ENCODE results near the gene LPCAT1. TPM values are rescaled to one million over a fixed set of nuclear protein-coding genes. Genes with fewer than 3 reads are reported as not detected.

LPCAT1 gene, protein sequence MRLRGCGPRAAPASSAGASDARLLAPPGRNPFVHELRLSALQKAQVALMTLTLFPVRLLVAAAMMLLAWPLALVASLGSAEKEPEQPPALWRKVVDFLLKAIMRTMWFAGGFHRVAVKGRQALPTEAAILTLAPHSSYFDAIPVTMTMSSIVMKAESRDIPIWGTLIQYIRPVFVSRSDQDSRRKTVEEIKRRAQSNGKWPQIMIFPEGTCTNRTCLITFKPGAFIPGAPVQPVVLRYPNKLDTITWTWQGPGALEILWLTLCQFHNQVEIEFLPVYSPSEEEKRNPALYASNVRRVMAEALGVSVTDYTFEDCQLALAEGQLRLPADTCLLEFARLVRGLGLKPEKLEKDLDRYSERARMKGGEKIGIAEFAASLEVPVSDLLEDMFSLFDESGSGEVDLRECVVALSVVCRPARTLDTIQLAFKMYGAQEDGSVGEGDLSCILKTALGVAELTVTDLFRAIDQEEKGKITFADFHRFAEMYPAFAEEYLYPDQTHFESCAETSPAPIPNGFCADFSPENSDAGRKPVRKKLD
- 2.6 and 6.9 TPM in 2 replicates for polyA plus RNA-seq

DNA sequence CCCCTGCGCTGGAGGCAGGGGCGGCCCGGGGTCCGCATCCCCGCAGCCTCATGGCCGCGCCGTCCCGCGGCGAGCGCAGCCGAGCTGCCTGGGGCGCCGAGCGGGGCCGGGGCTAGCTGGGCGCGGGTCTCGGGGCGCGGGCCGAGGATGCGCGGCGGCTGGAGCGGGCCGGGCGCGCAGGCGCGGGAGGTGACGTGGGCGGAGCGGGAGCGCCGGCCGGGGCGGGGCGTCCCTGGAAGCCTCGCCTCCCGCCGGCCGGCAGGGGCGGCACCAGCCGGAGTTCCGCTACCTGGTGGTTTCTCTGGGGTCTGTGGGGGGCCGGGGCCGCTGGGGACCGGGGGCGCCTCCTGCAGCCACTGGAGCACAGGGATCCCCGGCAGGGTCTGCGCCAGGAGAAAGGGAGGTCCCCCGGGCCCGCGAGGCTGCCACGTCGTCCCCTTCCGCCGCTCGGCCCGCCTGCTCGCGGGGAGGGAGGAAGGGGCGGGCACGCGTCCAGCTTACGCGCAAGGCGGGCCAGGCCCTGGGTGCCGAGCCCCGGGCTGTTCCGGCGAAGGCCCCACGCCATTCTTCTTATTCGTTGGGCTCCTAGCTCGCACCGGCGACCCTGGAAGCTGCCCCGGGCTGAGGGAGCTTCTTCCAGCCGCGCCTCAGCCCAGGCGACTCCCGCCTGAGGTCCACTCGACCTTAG, at the start of gene LPCAT1:
LPCAT1 (minus strand) TSS at position 168 of the 688 bp plus-strand sequence; CDS start at position 52, 116 bp downstream.

DNA sequence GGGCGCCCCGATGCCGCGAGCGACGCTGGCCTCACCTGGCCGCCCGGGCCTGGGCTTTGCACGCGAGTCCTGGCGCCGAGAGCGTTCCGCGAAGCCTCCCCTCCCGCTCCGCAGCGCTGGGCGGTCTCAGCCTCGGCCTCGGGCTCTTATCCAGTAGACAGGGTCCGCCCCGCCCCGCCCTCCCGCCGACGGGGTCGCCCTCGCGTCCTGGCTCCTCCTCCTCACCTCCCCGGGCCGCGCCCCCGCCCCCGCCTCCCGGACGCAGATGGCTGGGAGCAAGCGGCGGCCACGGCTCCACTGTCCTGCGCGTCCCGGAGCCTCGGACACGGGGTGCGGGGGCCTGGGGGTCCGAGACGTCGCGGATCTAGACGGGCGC, 78.5 kb downstream of the LPCAT1 start, which contains the start of gene SLC6A3:
SLC6A3 (minus strand) TSS at position 128 of the 376 bp plus-strand sequence. CDS start 2,243 bp downstream, outside the sequence.

Other genes with a start within 250 kb of the LPCAT1 start
- not detected in 2 replicates for gene TERT, start 228.9 kb downstream of the LPCAT1 start, polyA plus RNA-seq
- 18.5 and 21.6 TPM in 2 replicates for gene CLPTM1L, start 178.9 kb downstream of the LPCAT1 start, polyA plus RNA-seq
- not detected in 2 replicates for gene SLC6A3, start 78.5 kb downstream of the LPCAT1 start, polyA plus RNA-seq